ENCODE data around the gene LCE7A. TPM values are rescaled to one million over a fixed set of nuclear protein-coding genes. Genes with fewer than 3 reads are reported as not detected.

LCE7A gene
- total and polyA plus RNA-seq, 2 of the 4 experiments (the other 2 are of a cell fraction) = not detected

GRCh38 chr1:152886085-152886484 lies 26.3 kb downstream of the LCE7A start:
- no peak overlapping the region for H2AK9ac ChIP-seq (replicated peaks; ENCODE audit: low read depth, low read length, poor library complexity)
- no peak overlapping the region for H3K4me3 ChIP-seq (ENCODE audit: insufficient read depth, low read depth, low read length)
- dilution Hi-C loops (cut with HindIII; ENCODE audit: low sequenced_read_pairs, unreplicated experiment) = no loop called here
- H4K20me1 ChIP-seq (ENCODE audit: insufficient read depth, low read length) = no peaks in the 10 kb centered on the region
- in situ Hi-C loops (cut with MboI; ENCODE audit: low sequenced_read_pairs) = no loop called here
- TF ChIP-seq POLR2A (IDR thresholded peaks at IDR 0.05; ENCODE audit: low read depth, low read length) (no peak), MAFK (IDR thresholded peaks at IDR 0.05; ENCODE audit: low read depth, low read length) (no peak), CHD1 (IDR thresholded peaks at IDR 0.05; ENCODE audit: low read depth, low read length) (no peak), RAD21 (IDR thresholded peaks at IDR 0.05; ENCODE audit: low read length) (no peak), RFX5 (IDR thresholded peaks at IDR 0.05; ENCODE audit: low read depth, low read length) (no peak), RCOR1 (IDR thresholded peaks at IDR 0.05; ENCODE audit: insufficient replicate concordance, low read length) (no peak), MAZ (IDR thresholded peaks at IDR 0.05; ENCODE audit: borderline replicate concordance, low read depth, low read length) (no peak), FOS (IDR thresholded peaks at IDR 0.05; ENCODE audit: low read depth, low read length) (no peak), SMC3 (IDR thresholded peaks at IDR 0.05; ENCODE audit: low read depth, low read length) (no peak), MXI1 (IDR thresholded peaks at IDR 0.05; ENCODE audit: borderline replicate concordance, low read depth, low read length) (no peak), CEBPB (IDR thresholded peaks at IDR 0.05; ENCODE audit: low read depth, low read length) (no peak), NFE2L2 (IDR thresholded peaks at IDR 0.05; ENCODE audit: low read depth, low read length) (no peak), USF2 (IDR thresholded peaks at IDR 0.05; ENCODE audit: low read depth, low read length) (no peak), BHLHE40 (IDR thresholded peaks at IDR 0.05; ENCODE audit: low read depth, low read length) (no peak)
- TF ChIP-seq, protein P1, sequence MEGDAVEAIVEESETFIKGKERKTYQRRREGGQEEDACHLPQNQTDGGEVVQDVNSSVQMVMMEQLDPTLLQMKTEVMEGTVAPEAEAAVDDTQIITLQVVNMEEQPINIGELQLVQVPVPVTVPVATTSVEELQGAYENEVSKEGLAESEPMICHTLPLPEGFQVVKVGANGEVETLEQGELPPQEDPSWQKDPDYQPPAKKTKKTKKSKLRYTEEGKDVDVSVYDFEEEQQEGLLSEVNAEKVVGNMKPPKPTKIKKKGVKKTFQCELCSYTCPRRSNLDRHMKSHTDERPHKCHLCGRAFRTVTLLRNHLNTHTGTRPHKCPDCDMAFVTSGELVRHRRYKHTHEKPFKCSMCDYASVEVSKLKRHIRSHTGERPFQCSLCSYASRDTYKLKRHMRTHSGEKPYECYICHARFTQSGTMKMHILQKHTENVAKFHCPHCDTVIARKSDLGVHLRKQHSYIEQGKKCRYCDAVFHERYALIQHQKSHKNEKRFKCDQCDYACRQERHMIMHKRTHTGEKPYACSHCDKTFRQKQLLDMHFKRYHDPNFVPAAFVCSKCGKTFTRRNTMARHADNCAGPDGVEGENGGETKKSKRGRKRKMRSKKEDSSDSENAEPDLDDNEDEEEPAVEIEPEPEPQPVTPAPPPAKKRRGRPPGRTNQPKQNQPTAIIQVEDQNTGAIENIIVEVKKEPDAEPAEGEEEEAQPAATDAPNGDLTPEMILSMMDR (conservative IDR thresholded peaks at IDR 0.05; ENCODE audit: low read depth, low read length) = no peak
- TF ChIP-seq, protein P2, sequence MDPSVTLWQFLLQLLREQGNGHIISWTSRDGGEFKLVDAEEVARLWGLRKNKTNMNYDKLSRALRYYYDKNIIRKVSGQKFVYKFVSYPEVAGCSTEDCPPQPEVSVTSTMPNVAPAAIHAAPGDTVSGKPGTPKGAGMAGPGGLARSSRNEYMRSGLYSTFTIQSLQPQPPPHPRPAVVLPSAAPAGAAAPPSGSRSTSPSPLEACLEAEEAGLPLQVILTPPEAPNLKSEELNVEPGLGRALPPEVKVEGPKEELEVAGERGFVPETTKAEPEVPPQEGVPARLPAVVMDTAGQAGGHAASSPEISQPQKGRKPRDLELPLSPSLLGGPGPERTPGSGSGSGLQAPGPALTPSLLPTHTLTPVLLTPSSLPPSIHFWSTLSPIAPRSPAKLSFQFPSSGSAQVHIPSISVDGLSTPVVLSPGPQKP (IDR thresholded peaks at IDR 0.05; ENCODE audit: borderline replicate concordance, low read depth, low read length) = no peak
- no peak overlapping the region for H3K23ac ChIP-seq (ENCODE audit: low read depth, low read length)
- intact Hi-C loops (cut with micrococcal nuclease) = no loop called here
- H3K14ac ChIP-seq (replicated peaks; ENCODE audit: low read depth, low read length) = no peak overlapping the region
- no peak overlapping the region for H3K4me2 ChIP-seq (ENCODE audit: low read depth, low read length)
- H3K27me3 ChIP-seq (ENCODE audit: control insufficient read depth, insufficient read depth, low read length) = no peaks in the 10 kb centered on the region
- POLR2A ChIA-PET (ENCODE audit: unreplicated experiment) = no interaction called here
- no peak overlapping the region for H2BK120ac ChIP-seq (ENCODE audit: low read depth, low read length)
- ATAC-seq (ENCODE audit: low read depth) (no peak), DNase-seq (no peak)
- H3K4ac ChIP-seq (ENCODE audit: low read depth, low read length) = no peak overlapping the region
- WGBS, 2 experiments (ENCODE audit: extremely low coverage in 2 of 2, insufficient read length in 1 of 2) = 0% methylated on average over 1 of the region's 3 CpGs; no CpG with 5 or more reads in 1 of the 2 experiments
- no peak overlapping the region for H4K91ac ChIP-seq (ENCODE audit: insufficient read depth, low read depth, low read length)
- no peaks in the 10 kb centered on the region for H3K4me1 ChIP-seq (ENCODE audit: control insufficient read depth, insufficient read depth, low read length)
- H2BK20ac ChIP-seq (ENCODE audit: low read depth, low read length) = no peak overlapping the region
- H3K18ac ChIP-seq (ENCODE audit: low read depth, low read length) = no peak overlapping the region
- no peak overlapping the region for H4K8ac ChIP-seq (ENCODE audit: low read depth in 2 of 2, low read length in 2 of 2)
- no peaks in the 10 kb centered on the region for H3K9me3 ChIP-seq (ENCODE audit: control insufficient read depth, insufficient read depth, low read length)
- BruUV-seq (replicated peaks) = no TSS peak
- H3K27ac ChIP-seq (ENCODE audit: insufficient read depth, low read length) = no peak overlapping the region
- H3K9me1 ChIP-seq (ENCODE audit: insufficient read depth, low read length) = no peaks in the 10 kb centered on the region
- H2AFZ ChIP-seq (replicated peaks; ENCODE audit: low read length, poor library complexity) = no peak overlapping the region
- no peak overlapping the region for H3K9ac ChIP-seq (ENCODE audit: low read depth, low read length)
- H4K5ac ChIP-seq (ENCODE audit: low read depth, low read length) = no peak overlapping the region
- H2BK5ac ChIP-seq (ENCODE audit: low read depth, low read length, poor library complexity, severe bottlenecking) = no peak overlapping the region
- CTCF ChIA-PET = no interaction called here
- no peak overlapping the region for H2AK5ac ChIP-seq (ENCODE audit: low read depth, low read length)
- no peaks in the 10 kb centered on the region for H3K79me1 ChIP-seq (ENCODE audit: low read depth in 1 of 2, low read length in 2 of 2)
- H3K36me3 ChIP-seq (ENCODE audit: control insufficient read depth, insufficient read depth, low read length) = no peaks in the 10 kb centered on the region
- no peak overlapping the region for H3K56ac ChIP-seq (ENCODE audit: extremely low read depth, insufficient read depth, low read length)
- no peak overlapping the region for H2BK15ac ChIP-seq (ENCODE audit: low read depth, low read length)
